ENCODE measurements around the gene COG3.

COG3 gene

GRCh38 chr13:45537516-45537915 is 72.8 kb downstream of the COG3 start:
- Histone ChIP-seq H3K9ac (ENCODE audit: low read length) (no peak overlapping the region), H3K4me3 (ENCODE audit: low read depth in 1 of 2, low read length in 2 of 2) (no peak overlapping the region), H3K4me1 (ENCODE audit: insufficient read depth, low read length) (no peaks in the 10 kb centered on the region), H3K36me3 (ENCODE audit: insufficient read depth, low read length) (peaks cover 26% of the 10 kb centered on the region), H3K9me3 (ENCODE audit: low read length) (no peaks in the 10 kb centered on the region), H3K27me3 (ENCODE audit: control insufficient read depth in 1 of 2, insufficient read depth in 2 of 2, low read length in 2 of 2) (no peaks in the 10 kb centered on the region), H3K27ac (ENCODE audit: low read depth, low read length) (no peak overlapping the region)

- no peaks in the 10 kb centered on the region for H3K27me3 ChIP-seq (ENCODE audit: control insufficient read depth in 1 of 2, insufficient read depth in 2 of 2, low read length in 2 of 2)
- no peak overlapping the region for H3K9ac ChIP-seq (ENCODE audit: low read length)
- no peaks in the 10 kb centered on the region for H3K9me3 ChIP-seq (ENCODE audit: low read length)
- H3K27ac ChIP-seq (ENCODE audit: low read depth, low read length): no peak overlapping the region
- H3K36me3 ChIP-seq (ENCODE audit: insufficient read depth, low read length): peaks cover 19% of the 10 kb centered on the region
- H3K4me1 ChIP-seq (ENCODE audit: insufficient read depth, low read length): no peaks in the 10 kb centered on the region
- no peak overlapping the region for H3K4me3 ChIP-seq (ENCODE audit: low read depth in 1 of 2, low read length in 2 of 2)
Measured at GRCh38 chr13:45538382-45538781, 73.6 kb downstream of the COG3 start.

- no peak overlapping the region for H3K9ac ChIP-seq (ENCODE audit: low read length)
- H3K4me1 ChIP-seq (ENCODE audit: insufficient read depth, low read length): no peaks in the 10 kb centered on the region
- no peak overlapping the region for H3K4me3 ChIP-seq (ENCODE audit: low read depth in 1 of 2, low read length in 2 of 2)
- no peak overlapping the region for H3K27ac ChIP-seq (ENCODE audit: low read depth, low read length)
- H3K9me3 ChIP-seq (ENCODE audit: low read length): no peaks in the 10 kb centered on the region
- H3K36me3 ChIP-seq (ENCODE audit: insufficient read depth, low read length): peaks cover 3% of the 10 kb centered on the region
- H3K27me3 ChIP-seq (ENCODE audit: control insufficient read depth in 1 of 2, insufficient read depth in 2 of 2, low read length in 2 of 2): no peaks in the 10 kb centered on the region
Measured at GRCh38 chr13:45540195-45540594, 75.5 kb downstream of the COG3 start.

- no peaks in the 10 kb centered on the region for H3K9me3 ChIP-seq (ENCODE audit: low read length)
- H3K9ac ChIP-seq (ENCODE audit: low read length): no peak overlapping the region
- H3K4me1 ChIP-seq (ENCODE audit: insufficient read depth, low read length): no peaks in the 10 kb centered on the region
- H3K36me3 ChIP-seq (ENCODE audit: insufficient read depth, low read length): no peaks in the 10 kb centered on the region
- no peaks in the 10 kb centered on the region for H3K27me3 ChIP-seq (ENCODE audit: control insufficient read depth in 1 of 2, insufficient read depth in 2 of 2, low read length in 2 of 2)
- H3K27ac ChIP-seq (ENCODE audit: low read depth, low read length): no peak overlapping the region
- H3K4me3 ChIP-seq (ENCODE audit: low read depth in 1 of 2, low read length in 2 of 2): no peak overlapping the region
Measured at GRCh38 chr13:45540864-45541263, 76.1 kb downstream of the COG3 start.

- no peaks in the 10 kb centered on the region for H3K4me1 ChIP-seq (ENCODE audit: insufficient read depth, low read length)
- no peaks in the 10 kb centered on the region for H3K27me3 ChIP-seq (ENCODE audit: control insufficient read depth in 1 of 2, insufficient read depth in 2 of 2, low read length in 2 of 2)
- H3K9me3 ChIP-seq (ENCODE audit: low read length): no peaks in the 10 kb centered on the region
Measured at GRCh38 chr13:45541806-45542205, 77.1 kb downstream of the COG3 start.

GRCh38 chr13:45542391-45542790 is 77.7 kb downstream of the COG3 start:
- no peaks in the 10 kb centered on the region for H3K27me3 ChIP-seq (ENCODE audit: control insufficient read depth in 1 of 2, insufficient read depth in 2 of 2, low read length in 2 of 2)

More at GRCh38 chr13:45541806-45542205, 77.1 kb downstream of the COG3 start:
- Histone ChIP-seq H3K36me3 (ENCODE audit: insufficient read depth, low read length) (no peaks in the 10 kb centered on the region), H3K4me3 (ENCODE audit: low read depth in 1 of 2, low read length in 2 of 2) (no peak overlapping the region), H3K27ac (ENCODE audit: low read depth, low read length) (no peak overlapping the region), H3K9ac (ENCODE audit: low read length) (no peak overlapping the region)

GRCh38 chr13:45542878-45543277 is 78.1 kb downstream of the COG3 start:
- no peak overlapping the region for H3K4me3 ChIP-seq (ENCODE audit: low read depth in 1 of 2, low read length in 2 of 2)
- H3K4me1 ChIP-seq (ENCODE audit: insufficient read depth, low read length): no peaks in the 10 kb centered on the region
- H3K27ac ChIP-seq (ENCODE audit: low read depth, low read length): no peak overlapping the region
- no peaks in the 10 kb centered on the region for H3K27me3 ChIP-seq (ENCODE audit: control insufficient read depth in 1 of 2, insufficient read depth in 2 of 2, low read length in 2 of 2)
- H3K36me3 ChIP-seq (ENCODE audit: insufficient read depth, low read length): no peaks in the 10 kb centered on the region
- no peak overlapping the region for H3K9ac ChIP-seq (ENCODE audit: low read length)
- no peaks in the 10 kb centered on the region for H3K9me3 ChIP-seq (ENCODE audit: low read length)

More at GRCh38 chr13:45542391-45542790, 77.7 kb downstream of the COG3 start:
- H3K4me1 ChIP-seq (ENCODE audit: insufficient read depth, low read length): no peaks in the 10 kb centered on the region
- H3K9ac ChIP-seq (ENCODE audit: low read length): no peak overlapping the region
- no peak overlapping the region for H3K4me3 ChIP-seq (ENCODE audit: low read depth in 1 of 2, low read length in 2 of 2)
- no peaks in the 10 kb centered on the region for H3K9me3 ChIP-seq (ENCODE audit: low read length)
- no peak overlapping the region for H3K27ac ChIP-seq (ENCODE audit: low read depth, low read length)
- H3K36me3 ChIP-seq (ENCODE audit: insufficient read depth, low read length): no peaks in the 10 kb centered on the region

GRCh38 chr13:45544520-45544919 is 79.8 kb downstream of the COG3 start:
- Histone ChIP-seq H3K9me3 (ENCODE audit: low read length) (no peaks in the 10 kb centered on the region), H3K4me1 (ENCODE audit: insufficient read depth, low read length) (no peaks in the 10 kb centered on the region), H3K9ac (ENCODE audit: low read length) (no peak overlapping the region), H3K36me3 (ENCODE audit: insufficient read depth, low read length) (no peaks in the 10 kb centered on the region), H3K4me3 (ENCODE audit: low read depth in 1 of 2, low read length in 2 of 2) (no peak overlapping the region), H3K27me3 (ENCODE audit: control insufficient read depth in 1 of 2, insufficient read depth in 2 of 2, low read length in 2 of 2) (no peaks in the 10 kb centered on the region), H3K27ac (ENCODE audit: low read depth, low read length) (no peak overlapping the region)

- Histone ChIP-seq H3K27ac (ENCODE audit: low read depth, low read length) (no peak overlapping the region), H3K4me3 (ENCODE audit: low read depth in 1 of 2, low read length in 2 of 2) (no peak overlapping the region), H3K36me3 (ENCODE audit: insufficient read depth, low read length) (no peaks in the 10 kb centered on the region), H3K9me3 (ENCODE audit: low read length) (no peaks in the 10 kb centered on the region), H3K9ac (ENCODE audit: low read length) (no peak overlapping the region), H3K4me1 (ENCODE audit: insufficient read depth, low read length) (no peaks in the 10 kb centered on the region), H3K27me3 (ENCODE audit: control insufficient read depth in 1 of 2, insufficient read depth in 2 of 2, low read length in 2 of 2) (no peaks in the 10 kb centered on the region)
Measured at GRCh38 chr13:45545686-45546409, 81.1 kb downstream of the COG3 start.

GRCh38 chr13:45546410-45546765 is 81.6 kb downstream of the COG3 start:
- H3K27ac ChIP-seq (ENCODE audit: low read depth, low read length): no peak overlapping the region
- no peaks in the 10 kb centered on the region for H3K36me3 ChIP-seq (ENCODE audit: insufficient read depth, low read length)
- no peaks in the 10 kb centered on the region for H3K9me3 ChIP-seq (ENCODE audit: low read length)

GRCh38 chr13:45548281-45548680 is 83.5 kb downstream of the COG3 start:
- no peaks in the 10 kb centered on the region for H3K4me1 ChIP-seq (ENCODE audit: insufficient read depth, low read length)
- H3K27me3 ChIP-seq (ENCODE audit: control insufficient read depth in 1 of 2, insufficient read depth in 2 of 2, low read length in 2 of 2): no peaks in the 10 kb centered on the region
- H3K4me3 ChIP-seq (ENCODE audit: low read depth in 1 of 2, low read length in 2 of 2): no peak overlapping the region
- no peaks in the 10 kb centered on the region for H3K36me3 ChIP-seq (ENCODE audit: insufficient read depth, low read length)
- H3K27ac ChIP-seq (ENCODE audit: low read depth, low read length): no peak overlapping the region
- no peaks in the 10 kb centered on the region for H3K9me3 ChIP-seq (ENCODE audit: low read length)
- H3K9ac ChIP-seq (ENCODE audit: low read length): no peak overlapping the region

More at GRCh38 chr13:45546410-45546765, 81.6 kb downstream of the COG3 start:
- no peak overlapping the region for H3K9ac ChIP-seq (ENCODE audit: low read length)
- H3K4me1 ChIP-seq (ENCODE audit: insufficient read depth, low read length): no peaks in the 10 kb centered on the region
- no peaks in the 10 kb centered on the region for H3K27me3 ChIP-seq (ENCODE audit: control insufficient read depth in 1 of 2, insufficient read depth in 2 of 2, low read length in 2 of 2)
- no peak overlapping the region for H3K4me3 ChIP-seq (ENCODE audit: low read depth in 1 of 2, low read length in 2 of 2)

GRCh38 chr13:45554604-45555109 is 89.9 kb downstream of the COG3 start:
- Histone ChIP-seq H3K4me1 (ENCODE audit: insufficient read depth, low read length) (no peaks in the 10 kb centered on the region), H3K9me3 (ENCODE audit: low read length) (no peaks in the 10 kb centered on the region), H3K27ac (ENCODE audit: low read depth, low read length) (no peak overlapping the region)

More at GRCh38 chr13:45554604-45555109, 89.9 kb downstream of the COG3 start:
- H3K36me3 ChIP-seq (ENCODE audit: insufficient read depth, low read length): no peaks in the 10 kb centered on the region
- H3K9ac ChIP-seq (ENCODE audit: low read length): no peak overlapping the region
- no peak overlapping the region for H3K4me3 ChIP-seq (ENCODE audit: low read depth in 1 of 2, low read length in 2 of 2)
- H3K27me3 ChIP-seq (ENCODE audit: control insufficient read depth in 1 of 2, insufficient read depth in 2 of 2, low read length in 2 of 2): no peaks in the 10 kb centered on the region

Measured in muscle layer of colon (tissue), 2 donors.